Glomerular endothelial cell (primary cell): ENCODE data around the gene CLIP3. TPM values are rescaled to one million over a fixed set of nuclear protein-coding genes. Genes with fewer than 3 reads are reported as not detected.
A peak's percentile ranks its signal among the peaks of the same experiment; 100 is the strongest.
"Not testable (repeated sequence)": the region's sequence is repeated elsewhere in the genome, so short reads cannot be mapped to it uniquely, and the experiment has no call there.

Experiments
- DNase-seq: peaks from one replicate; pipeline ENCODE4 v3.0.0-alpha.2; 2011; ENCODE audit warnings: low read depth, low spot score; ENCODE audit errors: extremely low read depth
- total RNA-seq: library from RNA; depleted of rRNA; stranded (reverse); fragments of >200 nt; gene quantifications from 2 replicates; pipeline ENCODE4 v1.2.3, GENCODE V29; 2015

Gene CLIP3, protein sequence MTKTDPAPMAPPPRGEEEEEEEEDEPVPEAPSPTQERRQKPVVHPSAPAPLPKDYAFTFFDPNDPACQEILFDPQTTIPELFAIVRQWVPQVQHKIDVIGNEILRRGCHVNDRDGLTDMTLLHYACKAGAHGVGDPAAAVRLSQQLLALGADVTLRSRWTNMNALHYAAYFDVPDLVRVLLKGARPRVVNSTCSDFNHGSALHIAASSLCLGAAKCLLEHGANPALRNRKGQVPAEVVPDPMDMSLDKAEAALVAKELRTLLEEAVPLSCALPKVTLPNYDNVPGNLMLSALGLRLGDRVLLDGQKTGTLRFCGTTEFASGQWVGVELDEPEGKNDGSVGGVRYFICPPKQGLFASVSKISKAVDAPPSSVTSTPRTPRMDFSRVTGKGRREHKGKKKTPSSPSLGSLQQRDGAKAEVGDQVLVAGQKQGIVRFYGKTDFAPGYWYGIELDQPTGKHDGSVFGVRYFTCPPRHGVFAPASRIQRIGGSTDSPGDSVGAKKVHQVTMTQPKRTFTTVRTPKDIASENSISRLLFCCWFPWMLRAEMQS
- 14.0 TPM in 2 replicates for total RNA-seq

- no peak for DNase-seq
Observed at GRCh38 chr19:36032251-36033104, at the start of gene CLIP3. Gene CLIP3, minus strand, starts transcription at chr19:36032873. Its CDS starts 516 bp downstream, at chr19:36032357.

DNA sequence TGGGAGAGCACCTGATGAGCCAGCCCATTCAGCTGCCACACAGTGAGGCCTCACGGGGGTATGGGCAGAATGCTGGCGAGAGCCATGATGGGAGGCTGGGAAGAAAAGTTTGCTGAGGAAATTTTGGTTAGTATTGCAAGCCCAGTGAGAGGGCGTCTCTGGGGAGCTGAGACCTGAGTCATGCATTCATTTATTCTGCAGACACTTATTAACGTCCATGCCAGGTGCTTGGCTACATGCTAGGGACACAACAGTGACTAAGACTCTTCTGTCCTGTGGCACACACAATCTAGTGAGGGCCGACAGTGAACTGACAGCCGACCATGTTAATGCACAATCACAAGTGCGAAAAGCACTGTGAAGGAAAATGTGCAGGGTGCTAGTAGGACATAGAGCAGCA is 49.2 kb upstream of the CLIP3 start:
- DNase-seq, result no peak

DNA sequence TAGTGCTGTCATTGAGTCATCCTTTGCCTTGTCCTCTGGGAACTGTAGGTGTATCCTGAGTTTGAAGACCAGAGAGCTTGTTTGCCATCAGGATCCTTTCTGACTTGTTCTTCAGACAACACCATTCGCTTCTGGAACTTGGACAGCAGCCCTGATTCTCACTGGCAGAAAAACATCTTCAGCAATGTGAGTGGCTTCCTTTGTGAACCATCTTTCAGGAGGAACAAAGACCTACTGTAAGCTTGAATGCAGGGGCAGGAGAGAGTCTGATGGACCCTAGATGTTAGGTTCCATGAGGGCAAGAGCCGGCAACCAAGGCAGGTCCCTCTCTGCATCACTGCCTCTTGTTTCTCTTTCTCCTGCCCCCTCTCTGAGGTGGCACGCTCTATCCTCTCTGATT is 48.7 kb upstream of the CLIP3 start:
- no peak for DNase-seq

GRCh38 chr19:36079389-36079945 is 46.8 kb upstream of the CLIP3 start:
- no peak for DNase-seq

- DNase-seq, result no peak
Observed at GRCh38 chr19:36073121-36073876, 40.6 kb upstream of the CLIP3 start.

DNA sequence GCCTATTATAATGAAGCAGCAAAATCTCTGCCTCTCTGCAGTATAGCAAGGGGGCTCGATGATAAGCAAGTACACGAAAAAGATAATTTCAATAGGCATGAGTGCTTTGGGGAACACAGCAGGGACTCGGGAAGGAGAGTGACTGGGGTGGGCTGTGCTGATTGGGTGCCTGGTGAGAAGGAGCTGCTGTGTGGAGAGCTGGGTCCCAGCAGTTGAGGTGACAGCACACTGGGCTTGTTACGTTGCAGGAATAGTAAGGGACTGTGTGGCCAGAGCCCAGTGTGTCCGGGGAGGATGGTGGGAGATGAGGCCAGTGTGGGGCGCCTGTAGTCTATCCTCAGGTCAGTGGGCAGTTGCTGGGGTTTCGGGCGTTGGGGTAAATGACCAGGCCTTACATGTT is 39.4 kb upstream of the CLIP3 start:
- no peak for DNase-seq

DNA sequence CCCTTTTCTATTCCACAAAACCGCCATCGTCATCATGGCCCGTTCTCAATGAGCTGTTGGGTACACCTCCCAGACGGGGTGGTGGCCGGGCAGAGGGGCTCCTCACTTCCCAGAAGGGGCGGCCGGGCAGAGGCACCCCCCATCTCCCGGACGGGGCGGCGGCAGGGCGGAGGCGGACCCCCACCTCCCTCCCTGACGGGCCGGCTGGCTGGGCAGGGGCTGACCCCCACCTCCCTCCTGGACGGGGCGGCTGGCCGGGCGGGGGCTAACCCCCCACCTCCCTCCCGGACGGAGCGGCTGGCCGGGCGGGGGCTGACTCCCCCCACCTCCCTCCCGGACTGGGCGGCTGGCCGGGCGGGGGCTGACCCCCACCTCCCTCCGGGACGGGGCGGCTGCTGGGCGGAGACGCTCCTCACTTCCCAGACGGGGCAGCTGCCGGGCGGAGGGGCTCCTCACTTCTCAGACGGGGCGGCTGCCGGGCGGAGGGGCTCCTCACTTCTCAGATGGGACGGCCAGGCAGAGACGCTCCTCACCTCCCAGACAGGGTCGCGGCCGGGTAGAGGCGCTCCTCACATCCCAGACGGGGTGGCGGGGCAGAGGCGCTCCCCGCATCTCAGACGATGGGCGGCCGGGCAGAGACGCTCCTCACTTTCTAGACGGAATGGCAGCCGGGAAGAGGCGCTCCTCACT is 36.3 kb upstream of the CLIP3 start:
- not testable (repeated sequence) for DNase-seq

DNA sequence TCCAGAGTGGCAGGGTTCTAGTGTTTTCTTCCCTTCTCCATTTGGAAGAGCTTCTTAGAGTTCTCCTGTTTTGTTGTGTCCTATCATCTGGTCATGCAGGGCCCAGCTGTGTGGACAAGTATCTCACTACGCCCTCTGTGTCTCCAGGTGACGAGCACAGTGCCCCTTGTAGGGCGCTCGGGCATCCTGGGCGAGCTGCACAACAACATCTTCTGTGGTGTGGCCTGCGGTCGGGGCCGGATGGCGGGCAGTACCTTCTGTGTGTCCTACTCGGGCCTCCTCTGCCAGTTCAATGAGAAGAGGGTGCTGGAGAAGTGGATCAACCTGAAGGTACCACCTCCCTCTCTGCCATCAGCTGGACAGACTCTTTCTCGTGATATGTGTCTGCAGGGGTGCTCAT is 35.0 kb upstream of the CLIP3 start:
- no peak for DNase-seq

DNA sequence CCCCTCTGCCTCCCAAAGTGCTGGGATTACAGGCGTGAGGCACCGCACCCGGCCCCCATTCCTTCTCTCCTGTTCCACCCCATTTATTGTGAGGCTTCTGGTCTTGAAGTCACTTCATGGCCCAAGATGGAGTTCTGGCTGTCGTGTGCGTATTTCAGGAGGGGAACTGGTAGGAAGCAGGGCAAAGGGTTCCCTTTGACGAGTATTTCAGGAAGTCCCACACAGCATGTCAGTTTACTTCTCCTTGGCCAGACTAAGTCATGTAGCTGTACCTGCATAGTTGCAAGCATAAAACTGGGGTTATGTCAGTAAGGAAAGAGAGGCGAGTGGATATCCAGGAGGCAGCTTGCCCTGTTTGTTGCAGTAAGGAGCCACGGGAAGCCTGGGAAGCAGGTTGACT is 32.2 kb upstream of the CLIP3 start:
- DNase-seq, result no peak

GRCh38 chr19:36061367-36061766 is 28.7 kb upstream of the CLIP3 start:
- no peak for DNase-seq

DNA sequence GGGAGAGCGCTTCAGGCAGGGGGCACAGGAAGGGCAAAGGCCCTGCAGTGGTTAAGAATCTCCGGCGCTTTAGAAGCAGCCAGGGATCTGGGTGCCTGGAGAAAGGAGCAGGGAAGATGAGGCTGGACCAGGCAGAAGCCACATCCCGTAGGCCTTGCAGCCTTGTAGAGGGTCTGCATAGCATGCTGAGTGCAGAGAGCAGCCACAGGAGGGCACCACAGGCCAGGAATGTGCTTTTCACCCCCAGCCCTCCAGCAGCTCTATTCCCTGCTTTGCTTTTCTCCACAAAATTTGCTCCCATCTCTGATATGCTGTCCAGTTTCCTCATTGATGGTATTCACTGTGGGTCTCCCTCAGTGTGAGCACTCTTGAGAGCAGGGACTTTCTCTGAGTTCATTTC is 27.8 kb upstream of the CLIP3 start:
- DNase-seq, result peak; percentile 18

- no peak for DNase-seq
Observed at GRCh38 chr19:36059180-36059910, 26.7 kb upstream of the CLIP3 start.

DNA sequence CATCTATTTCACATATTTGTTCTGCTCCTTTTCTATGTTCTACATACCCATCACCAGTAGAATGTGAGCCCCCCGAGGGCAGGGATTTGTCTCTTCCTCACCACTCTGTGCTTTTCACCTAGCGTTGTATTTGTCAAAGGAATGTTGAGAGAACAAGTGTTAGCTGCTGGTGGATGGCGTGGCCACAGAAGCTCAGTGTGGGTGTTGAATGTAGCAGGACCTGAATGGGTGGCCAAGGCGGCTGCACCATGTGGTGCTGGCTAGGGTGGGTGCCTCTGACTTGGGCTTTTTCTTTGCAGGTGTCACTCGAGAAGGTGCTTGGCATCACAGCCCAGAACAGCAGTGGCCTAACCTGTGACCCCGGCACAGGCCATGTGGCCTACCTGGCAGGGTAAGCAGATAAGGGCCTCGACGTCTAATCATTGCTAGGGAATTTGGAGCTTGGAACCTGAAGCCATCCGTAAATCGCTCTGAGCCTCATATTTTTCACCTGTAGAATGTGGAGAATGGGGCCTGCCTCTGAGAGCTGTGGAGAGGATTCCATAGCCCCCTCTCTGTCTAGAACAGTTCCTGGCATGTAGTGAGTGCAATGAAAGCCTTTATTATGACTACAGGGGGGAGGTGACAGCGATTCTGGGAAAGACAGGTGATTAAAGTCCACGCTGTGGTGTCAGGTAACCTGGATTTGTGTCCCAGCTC is 26.0 kb upstream of the CLIP3 start:
- no peak for DNase-seq

GRCh38 chr19:36054733-36055686 is 22.3 kb upstream of the CLIP3 start, which contains the start of gene WDR62:
Gene WDR62, plus strand, starts transcription at chr19:36054897. Its CDS starts 75 bp downstream, at chr19:36054972.
- DNase-seq, result peak; percentile 68

- peak; percentile 85 for DNase-seq
Observed at GRCh38 chr19:36054119-36054732, 21.6 kb upstream of the CLIP3 start, which contains the start of gene THAP8. Gene THAP8, minus strand, starts transcription at chr19:36054285. Its CDS starts 68 bp downstream, at chr19:36054217.

DNA sequence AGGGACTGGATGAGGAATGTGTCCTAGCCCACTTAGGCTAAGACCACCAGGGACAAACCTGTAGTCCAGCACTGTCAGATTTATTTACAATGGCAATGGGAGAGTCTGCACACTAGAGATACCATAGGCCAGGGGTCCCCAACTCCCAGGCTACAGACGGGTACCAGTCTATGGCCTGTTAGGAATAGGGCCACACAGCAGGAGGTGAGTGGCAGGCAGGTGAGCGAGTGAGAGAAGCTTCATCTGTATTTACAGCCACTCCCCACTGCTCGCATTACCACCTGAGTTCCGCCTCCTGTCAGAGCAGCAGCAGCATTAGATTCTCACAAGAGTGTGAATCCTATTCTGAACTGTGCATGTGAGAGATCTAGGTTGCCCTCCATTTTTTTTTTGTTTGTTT is 19.0 kb upstream of the CLIP3 start:
- no peak for DNase-seq

DNA sequence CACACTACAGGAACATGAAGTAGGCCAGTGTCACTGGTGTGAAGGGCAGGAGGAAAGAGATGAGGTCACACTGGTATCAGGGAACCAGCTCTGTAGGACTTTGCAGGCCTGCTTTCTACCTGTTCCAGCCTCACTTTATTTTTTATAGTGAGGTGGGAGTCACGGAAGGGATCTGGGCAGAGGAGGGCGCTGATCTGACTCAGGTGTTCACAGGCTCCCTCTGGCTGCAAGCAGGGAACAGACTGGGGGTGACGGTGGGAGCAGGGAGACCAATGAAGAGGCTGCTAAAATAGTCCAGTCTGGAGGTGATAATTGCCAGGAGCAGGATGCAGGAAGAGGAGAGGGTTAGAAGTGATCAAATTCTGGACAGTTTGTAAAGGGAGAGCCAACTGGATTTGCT is 18.6 kb upstream of the CLIP3 start:
- DNase-seq, result no peak
